IPS DF 19.7 (cell line): ENCODE data around the gene LSM6.
A peak's percentile ranks its signal among the peaks of the same experiment; 100 is the strongest.

Experiments used
- DNase-seq: peaks from one replicate; pipeline ENCODE4 v3.0.0-alpha.2; 2013; ENCODE audit warnings: low read depth, low spot score

The LSM6 gene

DNA sequence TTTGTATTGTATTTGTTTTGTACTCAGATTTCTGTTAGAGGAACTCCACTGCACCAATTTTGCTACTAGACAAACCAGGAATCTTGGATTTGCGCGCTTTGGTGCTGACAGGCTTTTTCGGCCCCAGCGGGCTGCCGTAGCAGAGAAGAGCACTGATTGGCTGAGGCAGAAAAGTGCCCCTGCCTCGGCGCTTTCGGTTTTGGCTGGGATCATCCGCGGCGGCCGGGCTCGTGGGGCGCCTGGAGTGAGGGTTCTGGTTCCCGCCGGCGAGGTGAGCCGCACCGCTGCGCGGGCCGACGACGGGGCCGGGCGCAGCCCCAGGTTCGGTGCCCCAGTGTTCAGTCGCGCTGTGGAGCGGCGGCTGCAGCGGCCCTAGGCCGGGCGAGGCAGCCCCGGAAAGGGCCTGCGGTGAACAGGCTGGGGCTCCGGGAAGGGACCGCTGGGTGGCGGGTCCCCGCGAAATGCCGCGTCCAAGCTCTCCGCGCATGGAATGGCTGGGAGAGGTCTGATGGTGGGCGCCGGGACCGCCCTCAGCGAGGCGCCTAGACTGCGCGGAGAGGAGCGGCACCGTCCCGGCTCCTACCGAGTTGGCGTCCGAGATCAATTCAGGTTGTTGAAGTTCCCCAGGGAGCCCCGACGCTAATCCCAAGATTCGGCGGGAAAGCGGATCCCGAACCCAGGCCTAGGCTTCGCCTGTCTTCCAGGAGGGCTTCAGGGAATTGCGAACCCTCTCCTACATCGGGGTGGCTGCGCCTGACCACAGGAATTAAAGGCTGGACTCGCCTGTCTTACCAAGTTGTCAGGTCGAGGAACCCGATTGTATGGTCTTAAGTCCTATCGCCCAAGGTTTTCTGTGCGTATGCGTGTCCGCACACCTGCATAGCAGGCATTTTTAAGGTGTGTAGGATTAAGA, at the start of gene LSM6:
Gene LSM6 (plus strand): TSS at position 178 of the 913 bp plus-strand sequence. CDS start 7,204 bp downstream, outside the sequence.
- peak; percentile 38 for DNase-seq

DNA sequence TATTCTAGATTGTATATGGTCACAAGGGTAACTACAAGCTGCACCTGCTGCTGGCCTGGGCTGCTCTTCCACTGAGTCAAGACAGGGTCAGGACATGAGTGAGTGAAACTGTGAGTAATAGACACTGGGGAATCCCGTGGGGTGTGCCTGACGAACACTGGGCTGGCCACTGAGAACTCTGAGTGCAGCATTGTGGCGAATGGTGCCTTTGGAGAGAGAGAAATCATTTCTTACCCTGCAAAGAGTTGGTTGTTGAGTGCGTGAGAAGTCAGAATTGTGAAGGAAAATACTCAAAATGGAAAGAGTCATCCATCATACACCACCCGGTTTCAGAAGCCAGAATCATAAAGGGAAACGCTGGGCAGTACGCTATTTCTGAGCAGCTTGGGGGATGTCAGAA, 43.1 kb upstream of the LSM6 start:
- DNase-seq, result no peak

DNA sequence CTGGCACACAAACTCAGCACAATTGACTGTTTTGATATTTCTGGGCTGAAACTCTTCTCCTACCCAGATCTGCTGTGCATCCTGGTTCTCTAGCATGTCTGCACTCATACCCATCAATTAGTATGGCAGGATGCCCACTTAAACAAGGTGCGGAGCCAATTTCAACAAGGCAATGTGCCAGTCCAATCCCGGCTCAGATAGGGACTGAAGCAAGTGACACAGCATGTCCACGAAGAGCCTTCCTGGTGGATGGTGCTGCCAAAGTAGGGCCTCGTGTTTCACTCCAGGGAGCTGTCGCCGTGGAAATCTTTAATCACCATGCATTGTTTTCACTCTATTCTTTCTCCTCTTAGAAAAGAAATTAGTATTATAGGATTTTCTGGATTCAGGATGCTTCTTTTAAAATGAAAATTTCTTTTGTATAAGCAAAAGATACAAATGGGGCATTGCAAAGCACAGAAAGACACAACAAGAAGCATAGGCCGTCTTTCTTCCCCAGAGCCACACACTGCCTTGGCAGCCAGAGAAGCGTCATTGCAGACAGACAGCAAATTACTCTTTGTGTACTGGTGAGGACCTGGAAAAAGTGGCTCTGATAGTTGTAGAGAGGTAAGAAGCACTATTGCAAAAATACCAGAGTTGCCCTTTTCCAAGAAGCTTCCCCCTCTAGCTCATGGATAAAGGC, 40.6 kb upstream of the LSM6 start:
- no peak for DNase-seq

DNA sequence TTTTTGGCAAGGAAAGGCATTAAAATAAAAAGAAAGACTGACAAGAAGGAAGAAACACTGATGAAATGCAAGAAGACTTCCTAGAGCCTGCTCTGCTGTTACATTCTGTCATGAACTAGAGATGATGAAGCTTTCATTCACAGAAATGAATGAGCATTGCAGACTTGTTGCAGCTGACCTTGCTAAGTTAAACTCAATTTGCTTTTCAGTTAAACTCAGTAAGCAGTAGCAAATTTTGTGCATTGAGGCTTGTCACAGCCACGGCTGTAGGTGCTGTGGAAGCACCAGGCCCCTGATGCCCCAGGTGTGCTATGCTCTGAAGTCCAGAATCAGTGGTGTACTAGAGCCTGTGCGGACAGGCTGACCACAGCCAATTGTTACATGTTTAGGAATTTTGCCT, 39.6 kb upstream of the LSM6 start:
- no peak for DNase-seq

DNA sequence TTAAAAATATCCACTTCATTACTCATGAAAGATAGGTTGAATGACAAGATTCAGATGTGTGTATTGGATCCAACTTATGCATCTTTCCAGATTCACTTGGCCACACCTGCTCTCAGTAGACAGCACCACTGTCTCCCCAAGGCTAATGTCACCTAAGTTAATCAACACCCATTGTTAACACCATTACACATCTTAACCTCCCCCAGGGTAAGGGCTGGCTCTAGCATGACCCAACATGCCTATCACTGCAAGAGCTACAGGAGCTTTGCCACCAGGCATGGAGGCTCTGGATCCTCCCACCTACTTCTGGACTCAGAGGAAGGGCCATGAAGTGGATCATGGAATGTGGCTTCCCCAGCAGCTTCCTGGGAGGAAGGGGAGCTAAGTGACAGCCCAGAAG, 32.8 kb upstream of the LSM6 start:
- no peak for DNase-seq

DNA sequence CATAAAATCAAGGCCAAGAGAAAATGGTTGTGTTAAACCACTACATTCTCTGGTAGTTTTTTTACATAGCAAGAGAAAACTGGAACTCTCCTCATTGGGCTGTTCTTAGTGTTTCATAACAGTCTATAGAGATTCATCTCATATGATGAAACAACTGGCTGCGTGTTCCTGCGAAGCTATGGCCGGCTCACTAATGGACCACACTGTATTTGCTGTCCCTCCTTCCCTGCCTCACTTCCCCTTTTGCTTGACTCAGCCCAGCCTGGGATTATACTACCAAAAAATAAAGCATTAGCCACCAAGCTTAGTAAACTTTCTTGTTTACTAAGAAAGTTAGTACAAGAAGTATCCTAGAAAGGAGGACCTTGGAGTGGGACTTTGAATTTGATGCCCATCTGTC, 31.6 kb upstream of the LSM6 start:
- no peak for DNase-seq

DNA sequence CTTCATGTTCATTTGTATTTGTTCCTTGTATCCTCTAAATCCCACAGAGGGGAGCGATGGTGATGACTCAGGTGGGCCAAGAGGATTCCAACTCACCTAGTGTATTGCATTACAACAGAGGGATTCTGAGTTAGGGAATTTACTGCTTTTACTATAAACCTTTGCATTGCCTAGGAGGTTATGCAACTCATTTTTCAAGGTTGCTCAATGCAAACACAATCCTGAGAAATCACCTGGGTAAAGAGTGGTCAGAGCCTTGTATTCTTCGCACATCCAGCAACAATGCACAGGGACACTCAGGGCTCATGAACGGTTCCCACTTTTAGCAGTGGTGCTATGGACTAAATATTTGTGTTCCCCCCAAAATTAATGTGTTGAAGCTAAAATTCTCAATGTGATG, 28.6 kb upstream of the LSM6 start:
- no peak for DNase-seq

DNA sequence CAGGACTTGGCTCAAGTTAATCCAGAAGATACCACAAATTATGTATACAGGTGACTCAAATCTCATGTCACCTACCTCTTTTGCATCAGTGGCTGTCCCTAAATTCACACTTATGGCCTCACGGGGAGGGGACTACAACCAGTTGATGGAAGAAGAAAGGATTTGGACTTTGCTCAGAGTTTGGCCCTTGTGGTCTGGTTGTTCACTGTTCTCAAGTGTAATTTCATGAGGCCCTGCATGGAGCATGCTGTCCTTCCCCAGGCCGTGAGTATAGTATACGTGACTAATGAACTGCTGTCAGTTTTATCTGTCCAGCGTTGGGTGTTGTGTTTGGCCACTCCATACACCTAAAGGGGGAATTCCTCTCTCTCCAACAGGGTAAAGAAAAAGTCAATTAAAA, 27.5 kb upstream of the LSM6 start:
- DNase-seq, result no peak

DNA sequence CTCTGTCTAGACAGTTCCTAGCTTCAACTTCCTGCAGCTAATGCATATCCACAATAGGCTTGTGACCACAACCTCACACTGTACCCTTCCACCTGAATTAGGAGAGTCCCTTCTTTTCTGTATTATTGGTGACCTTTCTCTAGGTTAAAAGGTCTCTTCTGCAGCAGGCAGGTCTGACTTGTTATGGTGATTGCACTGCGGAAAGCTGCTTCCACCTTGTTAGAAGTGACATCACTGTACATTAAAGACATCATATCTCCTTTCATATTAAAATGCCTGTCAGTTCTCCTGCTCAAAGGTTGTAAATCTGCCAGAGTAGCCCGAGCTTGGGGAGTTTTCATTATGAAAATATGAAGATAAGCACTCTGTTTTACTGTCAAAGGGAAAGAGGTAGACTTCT, 21.5 kb upstream of the LSM6 start:
- no peak for DNase-seq

DNA sequence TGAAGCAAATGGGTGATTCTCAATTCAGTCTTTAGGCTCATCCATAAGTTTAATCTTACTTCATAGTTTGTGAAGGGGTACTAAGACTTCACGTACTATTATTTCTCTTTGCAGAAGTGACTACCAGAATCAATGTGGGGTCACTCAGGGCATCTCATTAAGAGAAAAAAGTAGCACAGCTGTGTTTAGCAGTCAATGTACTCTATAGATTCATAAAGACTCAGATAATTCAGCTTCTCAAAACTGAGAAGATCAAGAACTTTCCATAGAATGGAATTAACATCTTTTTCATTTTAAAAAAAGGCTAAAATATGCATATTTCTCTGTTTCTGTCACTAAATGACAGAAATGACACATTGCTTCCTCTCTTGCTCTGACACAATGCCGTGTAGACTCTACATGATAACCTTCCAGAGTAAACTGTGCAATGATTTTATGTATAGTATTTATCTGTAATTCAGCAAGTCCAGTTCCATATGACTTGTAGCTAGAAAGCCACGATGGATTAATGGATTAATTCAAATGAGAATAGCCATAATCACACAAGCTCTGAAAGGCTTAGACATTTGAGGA, 20.3 kb upstream of the LSM6 start:
- no peak for DNase-seq

DNA sequence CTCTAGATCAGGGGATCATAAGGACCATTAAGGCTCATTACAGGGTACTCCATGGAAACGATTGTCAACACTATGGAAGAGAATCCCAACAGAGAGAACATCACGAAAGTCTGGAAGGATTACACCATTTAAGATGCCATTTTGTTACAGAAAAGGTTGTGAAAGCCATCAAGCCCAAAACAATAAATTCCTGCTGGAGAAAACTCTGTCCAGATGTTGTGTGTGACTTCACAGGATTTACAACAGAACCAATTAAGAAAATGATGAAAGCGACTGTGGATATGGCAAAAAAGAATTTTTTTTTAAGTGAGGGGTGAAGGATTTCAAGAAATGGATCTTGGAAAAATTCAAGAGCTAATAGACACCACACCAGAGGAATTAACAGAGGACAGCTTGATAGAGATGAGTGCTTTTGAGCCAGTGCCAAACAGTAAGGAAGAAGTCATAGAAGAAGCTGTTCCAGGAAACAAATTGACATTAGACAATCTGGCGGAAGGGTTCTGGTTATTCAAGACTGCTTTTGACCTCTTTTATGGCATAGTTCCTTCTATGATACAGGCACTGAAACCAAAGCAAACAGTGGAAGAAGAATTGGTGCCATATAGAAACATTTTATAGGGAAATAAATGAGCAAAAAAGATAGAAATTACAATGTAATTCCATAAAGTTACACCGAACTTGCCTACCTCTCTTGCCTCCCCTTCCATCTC, 17.3 kb upstream of the LSM6 start:
- DNase-seq, result no peak

DNA sequence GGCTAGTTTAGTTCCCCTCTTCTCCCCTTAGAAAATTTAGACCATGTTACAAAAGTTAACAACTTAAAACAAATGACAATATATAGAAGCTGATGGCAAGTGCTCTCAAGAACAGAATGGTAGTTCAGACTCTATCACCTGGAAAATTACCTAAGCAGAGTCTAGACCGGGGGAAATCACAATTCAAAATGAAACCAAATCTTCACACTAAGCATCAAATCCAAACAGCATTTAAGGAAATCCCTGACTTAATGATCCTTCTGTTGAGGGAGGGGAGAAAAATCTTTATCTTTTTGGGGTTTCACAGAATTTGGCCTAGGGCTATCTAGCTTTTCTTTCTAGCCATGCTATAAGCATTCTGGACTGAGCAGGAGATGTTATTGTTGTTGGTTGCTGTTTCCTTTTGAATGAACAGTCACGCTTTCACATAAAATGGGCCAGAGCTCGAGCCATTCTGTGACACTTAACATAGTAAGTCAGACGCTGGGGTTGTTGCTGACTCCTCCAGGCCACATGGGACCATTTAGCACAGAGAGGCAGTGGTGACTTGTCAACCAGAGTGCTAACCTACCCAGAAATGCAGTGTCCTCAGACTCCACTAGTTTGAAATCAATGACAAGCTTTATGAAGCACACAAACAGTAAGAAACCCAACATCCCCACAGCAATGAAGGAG, 16.0 kb upstream of the LSM6 start:
- DNase-seq, result no peak

DNA sequence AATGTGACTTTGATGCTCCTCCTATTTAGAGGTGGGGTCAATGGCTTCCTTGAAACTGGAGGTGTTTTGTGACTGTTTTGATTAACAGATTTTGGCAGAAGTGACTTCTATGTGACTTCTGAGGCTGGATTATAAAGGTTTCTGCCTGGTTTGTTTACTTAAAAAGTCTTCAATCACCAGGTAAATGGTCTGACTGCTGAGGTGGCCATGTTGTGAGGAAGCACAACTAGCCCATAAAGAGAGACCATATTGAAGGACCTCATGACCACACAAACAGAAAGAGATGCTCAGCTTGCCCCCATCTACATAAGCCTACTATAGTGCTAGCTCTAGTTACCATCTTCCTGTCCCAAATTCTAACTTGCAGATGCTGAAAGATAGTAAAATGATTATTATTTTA, 14.3 kb upstream of the LSM6 start:
- no peak for DNase-seq

DNA sequence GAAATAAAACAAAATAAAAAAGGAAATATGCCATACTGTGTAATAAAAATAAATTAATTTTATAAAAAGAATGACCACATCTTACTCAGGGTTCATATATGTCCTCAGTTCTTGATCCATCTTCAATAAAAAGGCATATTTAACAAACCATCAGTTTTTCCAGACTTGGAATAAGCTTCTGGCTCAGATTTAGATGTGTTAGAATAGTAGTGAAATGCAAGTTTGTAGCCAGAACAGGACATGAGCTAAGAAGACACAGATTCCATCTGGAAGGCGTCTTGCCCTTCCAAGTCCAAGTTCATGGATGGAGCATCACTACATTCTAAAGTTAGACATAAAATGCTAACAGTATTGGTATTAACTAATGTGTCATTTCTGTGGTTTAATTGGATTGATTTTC, 10.3 kb upstream of the LSM6 start:
- no peak for DNase-seq

DNA sequence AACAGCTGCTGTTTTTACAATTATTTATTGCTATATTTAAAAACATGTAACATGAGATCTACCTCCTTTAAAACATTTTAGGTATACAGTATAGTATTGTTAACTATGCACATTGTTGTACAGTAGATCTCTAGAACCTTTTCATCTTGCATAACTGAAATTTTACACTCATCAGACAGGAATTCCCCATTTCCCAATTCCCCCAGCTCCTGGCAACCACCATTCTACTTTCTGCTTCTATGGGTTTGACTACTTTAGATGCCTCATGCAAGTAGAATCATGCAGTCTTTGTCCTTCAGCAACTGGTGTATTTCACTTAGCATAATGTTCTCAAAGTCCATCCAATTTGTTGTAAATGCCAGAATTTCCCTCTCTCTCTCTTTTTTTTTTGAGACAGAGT, 9.7 kb upstream of the LSM6 start:
- DNase-seq, result no peak

DNA sequence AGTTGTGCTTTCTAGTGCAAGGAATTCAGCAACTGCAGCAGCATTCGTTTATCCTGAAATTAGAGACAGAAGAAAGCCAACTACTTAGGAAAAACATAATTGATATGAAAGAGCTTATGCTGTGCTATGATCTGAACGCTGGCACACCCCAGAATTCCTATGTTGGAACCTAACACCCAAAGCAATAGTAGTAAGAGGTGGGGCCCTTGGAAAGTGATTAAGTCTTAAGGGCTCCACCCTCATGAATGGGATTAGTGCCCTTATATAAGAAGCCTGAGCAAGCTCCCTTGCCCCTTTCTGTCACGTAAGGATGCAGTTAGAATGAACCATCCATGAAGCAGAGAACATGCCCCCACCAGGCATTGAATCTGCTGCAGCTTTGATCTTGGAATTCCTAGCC, 5.4 kb upstream of the LSM6 start:
- no peak for DNase-seq

DNA sequence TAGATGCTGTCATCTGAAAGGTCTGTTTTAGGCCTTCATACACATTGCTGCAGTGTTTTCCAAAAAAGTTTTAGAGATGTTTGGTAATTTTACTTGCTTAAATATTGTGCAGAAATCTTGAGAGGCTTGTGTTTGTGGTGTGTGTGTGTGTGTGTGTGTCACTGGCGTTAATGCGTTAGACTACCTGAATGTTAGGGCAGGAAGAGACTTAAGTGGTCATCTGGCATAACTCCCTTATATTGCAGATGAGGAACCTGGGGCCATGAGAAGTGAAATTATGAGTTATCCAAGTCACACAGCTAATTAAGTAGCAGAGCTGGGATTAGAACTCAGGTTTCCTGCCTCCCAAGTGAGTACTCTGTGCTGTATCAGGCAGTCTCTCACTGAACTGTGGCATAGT, 1.4 kb downstream of the LSM6 start:
- DNase-seq, result no peak

DNA sequence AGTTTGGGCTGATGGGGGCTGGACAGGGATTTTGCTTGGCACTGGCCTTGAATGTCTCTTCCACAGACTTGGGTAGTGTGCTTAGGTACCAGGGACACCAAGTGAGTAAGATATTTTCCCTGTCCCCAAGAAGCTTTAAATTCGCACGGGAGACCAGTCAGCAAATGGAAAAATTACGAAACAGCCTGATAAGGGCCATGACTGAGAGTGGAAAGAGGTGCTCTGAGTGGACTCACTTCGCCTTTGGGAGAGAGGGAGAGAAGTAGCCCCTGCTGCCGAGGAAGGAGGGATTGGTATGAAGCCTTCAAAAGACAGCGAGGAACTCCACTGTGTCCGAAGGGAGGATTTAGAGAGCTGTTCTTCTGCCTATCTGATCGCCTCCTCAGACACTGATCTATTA, 2.6 kb downstream of the LSM6 start:
- no peak for DNase-seq

DNA sequence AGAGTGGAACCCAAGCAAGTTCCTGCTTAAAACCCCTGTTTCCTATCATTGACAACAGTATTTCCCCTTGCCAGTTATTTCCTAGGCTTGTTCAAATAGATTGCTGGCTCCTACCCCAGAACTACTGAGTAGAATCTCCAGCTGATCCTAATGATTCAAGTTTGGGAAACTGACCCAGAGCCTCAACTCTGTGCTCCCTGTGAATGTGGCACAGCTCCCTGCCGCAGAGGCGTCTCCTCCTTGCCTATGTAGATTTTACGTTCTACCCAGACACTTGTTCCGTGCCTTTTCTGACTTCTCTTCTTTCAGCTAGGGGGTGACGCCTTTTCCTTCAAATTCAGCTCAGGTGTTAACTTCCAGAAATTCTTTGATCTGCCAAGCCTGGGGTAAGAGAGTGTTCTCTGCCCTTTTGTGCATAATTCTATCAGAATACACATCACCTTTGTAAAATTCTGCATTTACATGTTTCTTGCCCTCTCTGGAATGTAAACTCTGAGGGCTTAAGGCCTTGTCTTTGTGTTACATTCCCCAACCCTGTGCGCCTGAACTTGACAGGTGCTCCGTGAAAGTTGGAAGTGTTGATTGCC, 4.4 kb downstream of the LSM6 start:
- DNase-seq, result no peak

DNA sequence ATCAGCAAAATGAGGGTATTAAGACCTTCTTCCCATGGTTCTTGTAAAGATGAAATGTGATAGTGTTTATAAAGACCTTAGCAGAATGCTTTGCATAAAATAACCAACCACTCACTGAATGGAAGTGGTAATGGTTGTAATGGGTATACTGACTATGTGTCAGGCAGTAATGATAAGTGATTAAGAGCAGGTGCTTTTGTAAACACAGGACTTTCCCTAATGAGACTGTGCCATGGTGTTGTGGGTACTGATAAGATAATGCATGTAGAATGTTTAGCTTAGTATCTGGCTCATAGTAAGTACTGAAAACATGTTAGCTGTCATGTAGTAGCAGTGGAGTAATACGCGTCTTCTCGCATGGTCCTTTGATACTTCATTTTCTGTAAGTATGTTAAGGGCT, 6.9 kb downstream of the LSM6 start:
- DNase-seq, result no peak

DNA sequence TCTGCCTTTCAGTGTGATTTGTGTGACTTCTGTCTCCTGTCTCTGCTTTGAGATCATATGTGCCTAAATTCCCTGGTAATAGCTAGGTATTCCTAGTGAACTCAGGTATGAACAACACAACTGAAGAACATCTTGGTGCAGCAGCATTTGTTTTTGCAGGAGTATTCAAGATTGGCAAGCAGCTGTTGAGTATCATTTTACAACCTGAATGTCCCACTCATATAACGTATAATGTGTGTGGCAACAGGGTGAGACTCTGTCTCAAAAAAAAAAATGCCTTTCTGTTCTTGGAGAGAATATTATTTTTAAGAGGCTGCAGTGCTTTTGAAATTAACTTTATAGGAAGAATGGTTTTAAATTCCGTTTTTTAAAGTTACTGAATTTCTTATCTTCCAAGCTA, 7.7 kb downstream of the LSM6 start:
- DNase-seq, result no peak
